ENCODE measurements around the gene GVQW3. TPM values are rescaled to one million over a fixed set of nuclear protein-coding genes. Genes with fewer than 3 reads are reported as not detected.

GVQW3 gene
- polyA plus RNA-seq, 3 donors from 2014 or later = 0.13 to 1.3 (median 1.0) TPM

DNA sequence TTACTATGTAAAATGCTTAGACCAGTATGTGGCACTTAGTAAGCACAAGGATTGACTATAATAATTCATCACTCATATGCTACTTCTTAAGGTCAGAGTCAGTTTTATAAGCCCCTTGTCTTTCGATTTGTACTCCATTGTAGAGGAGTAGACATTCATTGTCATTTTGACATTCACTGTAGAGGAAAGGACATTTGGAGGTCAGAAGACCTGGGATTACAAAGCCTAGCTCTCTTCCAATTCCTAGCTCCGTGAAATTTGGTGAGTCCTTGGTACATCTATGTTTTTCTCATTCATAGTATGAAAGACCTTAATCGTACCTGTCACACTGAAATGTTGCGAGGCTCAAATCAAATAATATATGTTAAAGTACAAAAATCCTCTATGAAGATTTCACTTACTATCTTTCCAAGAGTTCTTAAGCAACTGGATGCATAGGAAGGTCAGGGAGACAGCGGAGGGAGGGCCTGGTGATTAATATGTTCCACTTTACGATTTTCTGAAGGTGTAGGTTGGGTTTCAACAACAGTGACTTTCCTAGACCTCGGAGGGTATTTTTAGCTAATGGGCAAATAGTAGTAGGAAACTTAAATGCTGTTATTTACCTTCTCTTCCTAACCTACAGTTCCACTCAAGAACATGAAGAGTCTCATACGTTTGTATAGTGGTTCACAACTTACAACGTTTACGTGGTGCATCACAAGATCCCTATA, 62.3 kb downstream of the GVQW3 start:
- Mint-ChIP-seq H3K4me3 (peak overlapping the region; percentile 94 to 98 (median 96)), H3K9me3 (no peaks in the 10 kb centered on the region), H3K4me1 (peaks cover 30 to 34% of the 10 kb centered on the region in 2 donors), H3K27me3 (ENCODE audit: low read depth in 3 of 3) (peaks cover 1 to 6% (median 5%) of the 10 kb centered on the region in 3 donors), H3K36me3 (no peaks in the 10 kb centered on the region), H3K27ac (peak overlapping the region; percentile 93 to 98 (median 94))
- no peak for DNase-seq

DNA sequence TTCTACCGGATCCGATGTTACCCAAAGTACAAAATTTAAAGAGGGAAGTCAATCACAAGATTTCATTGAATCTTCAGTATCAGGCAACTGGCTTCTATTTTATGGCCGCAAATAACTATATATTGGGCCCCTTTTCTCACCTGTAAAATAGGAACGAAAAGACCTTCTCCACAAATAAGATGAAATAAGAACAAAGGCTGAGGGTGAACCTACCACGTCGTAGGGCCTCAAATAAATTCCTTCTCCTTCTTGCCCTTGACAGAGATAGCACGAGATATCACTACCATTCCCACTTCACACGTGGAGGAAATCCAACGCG, 62.9 kb downstream of the GVQW3 start:
- Mint-ChIP-seq H3K27ac (peak overlapping the region; percentile 93 to 98 (median 94)), H3K4me3 (peak overlapping the region; percentile 94 to 98 (median 96)), H3K4me1 (peaks cover 30 to 34% of the 10 kb centered on the region in 2 donors), H3K9me3 (no peaks in the 10 kb centered on the region), H3K36me3 (no peaks in the 10 kb centered on the region), H3K27me3 (ENCODE audit: low read depth in 3 of 3) (peaks cover 1 to 6% (median 5%) of the 10 kb centered on the region in 3 donors)
- no peak for DNase-seq

DNA sequence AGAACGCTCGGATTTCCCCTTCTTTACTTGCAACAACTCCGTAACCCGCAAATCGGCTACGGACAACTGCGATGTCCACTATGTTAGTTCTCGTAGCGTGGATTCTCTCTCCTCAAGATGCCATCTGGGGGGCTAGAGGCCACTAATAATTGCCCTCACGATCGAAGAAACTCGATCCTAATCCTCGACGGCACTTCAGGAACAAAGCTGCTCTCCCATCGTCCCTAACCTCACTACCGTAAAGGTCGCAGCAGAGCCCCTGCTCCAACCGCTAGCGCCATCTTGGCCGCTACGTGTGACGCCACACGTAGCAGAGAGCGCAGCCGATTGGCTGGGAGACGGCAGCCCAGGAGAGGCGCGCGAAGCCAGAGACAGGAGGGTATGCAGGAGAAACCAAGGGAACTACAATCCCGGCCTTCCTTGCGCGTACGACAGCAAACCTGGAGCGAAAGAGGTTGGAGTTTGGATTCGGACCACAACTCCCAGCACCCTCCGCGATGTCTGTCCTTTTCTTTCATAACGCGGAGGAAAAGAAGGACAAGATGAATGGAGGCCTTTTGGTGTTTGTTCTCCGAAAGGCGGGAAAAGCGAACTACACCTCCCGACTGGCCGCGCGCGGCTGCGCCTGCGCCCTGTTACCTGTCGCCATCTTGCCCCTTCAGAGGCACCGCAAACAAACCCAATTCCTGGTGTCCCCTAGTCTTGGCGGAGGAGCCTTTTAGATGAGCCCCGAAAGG, 63.4 kb downstream of the GVQW3 start, which contains the start of gene EMSY:
Gene EMSY, plus strand, starts transcription at position 635 of the 737 bp plus-strand sequence. CDS start 1,921 bp downstream, outside the sequence.
- peak; percentile 89 to 90 (median 89) for DNase-seq
- peak within 1 kb of the TSS; percentile 93 to 98 (median 94) for H3K27ac Mint-ChIP-seq
- H3K4me3 Mint-ChIP-seq = peak within 1 kb of the TSS; percentile 94 to 98 (median 96)
- peaks cover 30 to 34% of the 10 kb centered on the region in 2 donors for H3K4me1 Mint-ChIP-seq
- H3K36me3 Mint-ChIP-seq = no peaks in the 10 kb centered on the region
- no peaks in the 10 kb centered on the region for H3K9me3 Mint-ChIP-seq
- peaks cover 1 to 6% (median 5%) of the 10 kb centered on the region in 3 donors for H3K27me3 Mint-ChIP-seq (ENCODE audit: low read depth in 3 of 3)

DNA sequence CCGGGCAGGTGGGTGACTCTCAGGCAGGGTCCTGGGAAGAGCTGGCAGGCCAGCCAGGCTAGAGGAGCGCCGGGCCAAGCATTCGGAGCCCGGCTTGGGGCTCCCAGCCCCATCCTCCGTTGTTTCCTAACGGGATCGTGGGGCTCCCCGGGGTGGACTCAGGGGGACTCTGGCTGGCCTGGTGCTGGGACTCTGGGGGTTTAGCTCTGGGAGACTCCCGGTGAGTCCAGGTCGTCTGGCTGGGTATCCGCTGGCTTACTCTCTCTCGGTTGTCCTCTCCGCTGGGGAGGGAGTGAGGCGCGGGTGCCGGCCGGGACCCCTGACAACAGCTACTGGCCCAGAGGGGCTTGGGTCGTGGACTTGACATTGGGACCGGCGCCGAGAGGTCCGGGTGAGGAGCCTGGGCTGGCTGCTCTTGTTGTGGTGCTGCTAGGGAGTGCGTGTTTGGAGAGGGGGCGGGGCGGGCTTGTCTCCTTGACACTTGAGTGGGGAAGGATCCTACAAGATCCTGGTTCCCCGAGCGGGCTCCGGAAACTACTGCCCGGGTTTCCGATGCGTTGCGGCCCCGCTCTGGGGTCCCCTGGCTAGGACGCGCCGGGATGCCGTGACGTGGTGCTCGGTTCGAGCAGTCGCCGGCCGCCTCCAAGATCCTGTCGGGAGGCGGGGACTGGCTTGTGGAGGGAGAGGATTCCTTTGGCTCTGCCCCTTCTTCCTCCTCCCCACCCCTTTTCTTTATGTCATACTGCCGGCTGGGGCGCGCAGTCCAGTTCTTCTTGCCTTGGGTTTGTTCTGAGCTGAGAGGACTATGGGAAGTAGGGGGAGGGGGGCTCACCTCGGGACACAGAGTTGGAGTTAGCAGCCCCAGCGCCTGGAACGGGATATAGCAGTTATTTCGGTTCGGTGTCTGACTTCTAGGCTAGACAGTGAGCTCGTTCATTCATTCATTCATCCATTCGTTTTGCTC, 64.3 kb downstream of the GVQW3 start:
- H3K9me3 Mint-ChIP-seq = no peaks in the 10 kb centered on the region
- peaks cover 1 to 6% (median 5%) of the 10 kb centered on the region in 3 donors for H3K27me3 Mint-ChIP-seq (ENCODE audit: low read depth in 3 of 3)
- peaks cover 0 to 5% (median 5%) of the 10 kb centered on the region in 3 donors for H3K36me3 Mint-ChIP-seq
- H3K27ac Mint-ChIP-seq = peak overlapping the region; percentile 93 to 98 (median 94)
- H3K4me1 Mint-ChIP-seq = peaks cover 30 to 34% of the 10 kb centered on the region in 2 donors
- peak overlapping the region; percentile 94 to 98 (median 96) for H3K4me3 Mint-ChIP-seq
- peak; percentile 38 to 40 (median 40) for DNase-seq

DNA sequence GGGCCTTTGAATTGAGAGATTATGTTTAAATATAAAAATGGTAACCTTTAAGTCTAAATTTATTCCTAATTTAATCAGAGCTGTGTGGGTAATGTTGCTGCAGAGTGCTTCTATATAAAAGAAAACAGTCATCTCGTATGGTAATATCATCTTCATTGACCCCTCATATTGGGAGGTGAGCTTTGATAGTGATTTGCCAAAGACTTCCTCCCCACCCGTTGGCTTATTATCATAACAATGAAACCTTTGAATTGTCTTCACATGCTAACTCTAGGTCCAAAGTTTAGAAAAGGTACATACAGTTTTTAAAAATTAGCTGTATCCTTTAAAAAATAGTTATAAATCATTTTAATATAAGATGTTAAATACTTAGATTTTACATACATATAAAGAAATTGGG, 67.4 kb downstream of the GVQW3 start:
- Mint-ChIP-seq H3K27me3 (ENCODE audit: low read depth in 3 of 3) (peaks cover 1 to 6% (median 5%) of the 10 kb centered on the region in 3 donors), H3K27ac (no peak overlapping the region), H3K4me1 (peaks cover 25 to 29% of the 10 kb centered on the region in 2 donors), H3K36me3 (peaks cover 11 to 22% (median 15%) of the 10 kb centered on the region in 3 donors), H3K4me3 (no peak overlapping the region), H3K9me3 (no peaks in the 10 kb centered on the region)
- DNase-seq = no peak

DNA sequence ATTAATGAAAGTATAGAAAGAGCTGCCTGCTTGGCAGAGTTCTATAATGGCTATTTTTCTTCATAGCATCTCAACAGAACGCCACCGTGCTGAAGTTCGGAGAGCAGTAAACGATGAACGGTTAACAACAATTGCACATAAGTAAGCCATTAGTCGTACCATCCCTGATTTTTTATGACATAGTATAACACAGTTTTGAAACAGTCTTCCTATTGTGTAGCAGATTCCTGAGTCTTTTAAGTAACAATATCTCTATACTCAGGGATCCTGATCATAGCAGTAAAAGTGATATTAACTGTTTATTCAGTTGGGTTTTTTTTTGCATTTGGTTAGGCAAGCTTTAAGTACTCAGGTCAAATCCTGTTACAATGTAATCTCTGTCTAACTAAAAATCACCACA, 72.1 kb downstream of the GVQW3 start:
- H3K4me1 Mint-ChIP-seq = no peaks in the 10 kb centered on the region
- no peak overlapping the region for H3K4me3 Mint-ChIP-seq
- peaks cover 11 to 22% (median 16%) of the 10 kb centered on the region in 3 donors for H3K36me3 Mint-ChIP-seq
- no peak for DNase-seq
- no peak overlapping the region for H3K27ac Mint-ChIP-seq
- H3K9me3 Mint-ChIP-seq = no peaks in the 10 kb centered on the region
- H3K27me3 Mint-ChIP-seq (ENCODE audit: low read depth in 3 of 3) = no peaks in the 10 kb centered on the region

DNA sequence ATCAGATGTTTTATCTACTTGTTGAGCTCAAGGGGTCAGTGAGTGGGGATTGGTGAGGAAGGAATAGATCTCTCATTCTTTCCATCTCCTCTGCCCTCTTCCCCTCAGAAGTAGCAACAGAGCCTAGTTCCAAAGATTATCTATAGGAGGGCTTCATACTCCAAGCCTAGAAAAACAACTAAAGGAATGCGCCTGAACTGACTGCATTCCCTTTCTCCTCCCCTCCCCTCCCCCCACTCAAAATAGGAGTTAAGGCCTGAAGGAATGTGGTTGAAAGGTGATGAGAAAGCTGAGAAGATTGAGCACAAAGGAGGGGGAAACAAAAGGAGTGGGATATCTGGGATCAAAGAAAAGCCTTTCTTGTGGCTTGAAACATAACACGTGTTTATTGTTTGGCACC, 74.2 kb downstream of the GVQW3 start:
- peaks cover 11 to 32% (median 28%) of the 10 kb centered on the region in 3 donors for H3K36me3 Mint-ChIP-seq
- H3K9me3 Mint-ChIP-seq = no peaks in the 10 kb centered on the region
- no peak overlapping the region for H3K4me3 Mint-ChIP-seq
- no peak overlapping the region for H3K27ac Mint-ChIP-seq
- H3K4me1 Mint-ChIP-seq = no peaks in the 10 kb centered on the region
- DNase-seq = no peak
- H3K27me3 Mint-ChIP-seq (ENCODE audit: low read depth in 3 of 3) = no peaks in the 10 kb centered on the region

DNA sequence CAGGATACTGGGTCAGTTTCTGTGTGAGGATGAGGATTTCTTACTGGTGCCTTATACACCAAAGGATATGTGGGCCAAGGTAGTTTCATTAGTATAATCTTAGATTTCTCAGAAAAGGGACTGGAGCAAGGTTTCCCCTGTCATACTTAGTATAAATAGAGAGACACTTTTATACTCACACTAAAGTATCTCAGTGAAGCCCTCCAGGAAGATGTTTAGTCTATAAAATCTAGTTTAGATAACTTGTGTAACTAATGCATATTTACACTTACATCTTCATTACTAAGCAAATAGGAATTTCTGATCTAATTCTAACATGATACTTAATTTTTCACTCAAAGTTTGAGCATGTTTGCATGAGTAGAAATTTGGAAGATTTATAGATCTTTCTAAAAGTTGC, 74.8 kb downstream of the GVQW3 start:
- H3K27me3 Mint-ChIP-seq (ENCODE audit: low read depth in 3 of 3) = no peaks in the 10 kb centered on the region
- no peak overlapping the region for H3K27ac Mint-ChIP-seq
- H3K4me1 Mint-ChIP-seq = no peaks in the 10 kb centered on the region
- no peaks in the 10 kb centered on the region for H3K9me3 Mint-ChIP-seq
- H3K36me3 Mint-ChIP-seq = peaks cover 14 to 32% (median 29%) of the 10 kb centered on the region in 3 donors
- no peak overlapping the region for H3K4me3 Mint-ChIP-seq
- no peak for DNase-seq

DNA sequence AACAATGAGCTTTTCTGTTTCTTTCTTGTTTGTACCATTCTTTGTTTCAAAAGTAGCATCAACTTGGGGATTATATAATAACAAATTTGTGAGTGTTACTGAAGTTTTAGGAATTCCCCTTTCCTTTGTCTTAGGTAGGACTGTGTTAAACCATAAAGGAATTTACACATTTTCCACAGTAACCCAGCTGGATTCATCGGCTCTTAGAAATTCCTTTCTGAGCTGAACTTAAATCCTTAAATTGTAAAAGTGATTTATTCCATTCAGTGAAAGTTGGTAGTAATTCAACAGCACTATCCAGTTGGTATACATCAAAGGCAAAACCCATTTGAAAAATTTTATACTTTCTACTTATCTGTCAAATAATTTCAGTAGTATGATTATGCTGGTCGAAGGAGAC, 75.4 kb downstream of the GVQW3 start:
- H3K27ac Mint-ChIP-seq = no peak overlapping the region
- H3K4me1 Mint-ChIP-seq = no peaks in the 10 kb centered on the region
- H3K9me3 Mint-ChIP-seq = no peaks in the 10 kb centered on the region
- no peaks in the 10 kb centered on the region for H3K27me3 Mint-ChIP-seq (ENCODE audit: low read depth in 3 of 3)
- DNase-seq = no peak
- H3K4me3 Mint-ChIP-seq = no peak overlapping the region
- peaks cover 15 to 28% (median 27%) of the 10 kb centered on the region in 3 donors for H3K36me3 Mint-ChIP-seq

Other genes with a start within 250 kb of the GVQW3 start
- gene WNT11, start 174.8 kb upstream of the GVQW3 start, polyA plus RNA-seq = 1 to 10 TPM in 2 of 3 donors, under 1 TPM in 1; 0.78 to 2.4 (median 1.4) TPM
- gene THAP12, start 191 bp upstream of the GVQW3 start, polyA plus RNA-seq = 10 to 100 TPM; 55.5 to 68.1 (median 58.6) TPM
- 10 to 100 TPM; 14.4 to 16.9 (median 15.5) TPM for gene EMSY, start 63.7 kb downstream of the GVQW3 start, polyA plus RNA-seq